HEK293 (cell line): Measurements from ENCODE around the gene ELOVL7.

ENCODE experiments used
- GFI1B ChIP-seq: fragments of 450-650 bp; formaldehyde crosslinking; IDR thresholded peaks from 2 replicates; pipeline ENCODE4 v1.5.1; 2016; ENCODE audit warnings: missing biosample characterization, missing genetic modification characterization
- REPIN1 ChIP-seq: fragments of 450-650 bp; formaldehyde crosslinking; IDR thresholded peaks from 2 replicates; pipeline ENCODE4 v1.5.1; 2017; ENCODE audit warnings: missing biosample characterization, missing genetic modification characterization, low read depth
- ZNF112 ChIP-seq: fragments of 450-650 bp; formaldehyde crosslinking; IDR thresholded peaks from 2 replicates; pipeline ENCODE4 v1.5.0; 2017; ENCODE audit warnings: missing biosample characterization, missing genetic modification characterization
- ZNF169 ChIP-seq: fragments of 450-650 bp; formaldehyde crosslinking; IDR thresholded peaks from 2 replicates; pipeline ENCODE4 v1.5.1; 2016; ENCODE audit warnings: missing biosample characterization, missing genetic modification characterization
- ZNF274 ChIP-seq, 2 experiments: fragments of 200-500 bp in 1 of 2; fragments of 450-650 bp in 1 of 2; sonication (Bioruptor generic) in 1 of 2; formaldehyde crosslinking in 1 of 2; IDR thresholded peaks; 2 replicates each; pipeline versions ENCODE4 v1.5.1 to v1.6.1; 2014 to 2016; ENCODE audit warnings: borderline replicate concordance in 1 of 2, inconsistent platforms in 1 of 2, low read length in 1 of 2, missing biosample characterization in 1 of 2, missing genetic modification characterization in 1 of 2
- ZNF350 ChIP-seq: fragments of 450-650 bp; formaldehyde crosslinking; IDR thresholded peaks from 2 replicates; pipeline ENCODE4 v1.5.0; 2017; ENCODE audit warnings: missing biosample characterization, mild to moderate bottlenecking, missing genetic modification characterization
- ZNF530 ChIP-seq: fragments of 450-650 bp; formaldehyde crosslinking; IDR thresholded peaks from 2 replicates; pipeline ENCODE4 v1.5.1; 2016; ENCODE audit warnings: low read depth, missing biosample characterization, missing genetic modification characterization
- ZNF558 ChIP-seq: fragments of 450-650 bp; formaldehyde crosslinking; IDR thresholded peaks from 2 replicates; pipeline ENCODE4 v1.5.1; 2016; ENCODE audit warnings: missing biosample characterization, missing genetic modification characterization
- ZNF670 ChIP-seq: fragments of 450-650 bp; formaldehyde crosslinking; IDR thresholded peaks from 2 replicates; pipeline ENCODE4 v1.5.1; 2016; ENCODE audit warnings: missing biosample characterization, missing genetic modification characterization, low read depth
- ZNF785 ChIP-seq: fragments of 450-650 bp; formaldehyde crosslinking; IDR thresholded peaks from 2 replicates; pipeline ENCODE4 v1.5.1; 2016; ENCODE audit warnings: missing biosample characterization, missing genetic modification characterization
- TF ChIP-seq, protein P1 (sequence below): fragments of 450-650 bp; formaldehyde crosslinking; IDR thresholded peaks from 2 replicates; pipeline ENCODE4 v1.5.1; 2016; ENCODE audit warnings: missing biosample characterization, missing genetic modification characterization
- TF ChIP-seq, protein P2 (sequence below): fragments of 450-650 bp; formaldehyde crosslinking; IDR thresholded peaks from 2 replicates; pipeline ENCODE4 v1.5.1; 2017; ENCODE audit warnings: missing biosample characterization, missing genetic modification characterization
- TF ChIP-seq, protein P3 (sequence below): fragments of 450-650 bp; formaldehyde crosslinking; IDR thresholded peaks from 2 replicates; pipeline ENCODE4 v1.5.1; 2016; ENCODE audit warnings: missing biosample characterization, missing genetic modification characterization, borderline replicate concordance
- TF ChIP-seq, protein P4 (sequence below): fragments of 450-650 bp; formaldehyde crosslinking; IDR thresholded peaks from 2 replicates; pipeline ENCODE4 v1.5.1; 2016; ENCODE audit warnings: missing biosample characterization, missing genetic modification characterization

DNA sequence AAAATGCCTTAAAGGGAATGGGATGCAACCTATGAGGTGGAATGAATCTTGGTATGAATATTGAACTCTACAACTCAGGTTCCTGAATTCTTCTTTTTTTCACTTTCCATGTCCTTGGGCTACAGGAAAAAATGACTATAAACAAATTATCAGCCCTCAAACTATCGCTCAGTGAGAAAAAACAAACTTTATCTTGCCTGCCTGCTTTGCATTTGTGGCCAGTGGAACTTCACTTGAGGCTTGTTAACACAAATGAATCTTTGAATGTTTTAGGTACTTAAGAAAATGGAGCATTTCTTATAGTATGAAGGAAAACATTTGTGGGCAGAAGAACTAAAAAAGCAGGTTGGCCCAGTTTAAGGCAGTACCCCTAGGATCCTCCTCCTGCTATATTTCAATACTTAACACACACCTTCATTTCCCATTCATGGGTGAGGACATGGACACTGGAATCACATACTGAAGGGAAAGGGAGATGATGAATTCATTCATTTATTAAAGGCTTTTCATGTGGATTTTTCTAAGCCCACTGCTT lies 34.1 kb downstream of the ELOVL7 start:
- TF ChIP-seq, protein P1, sequence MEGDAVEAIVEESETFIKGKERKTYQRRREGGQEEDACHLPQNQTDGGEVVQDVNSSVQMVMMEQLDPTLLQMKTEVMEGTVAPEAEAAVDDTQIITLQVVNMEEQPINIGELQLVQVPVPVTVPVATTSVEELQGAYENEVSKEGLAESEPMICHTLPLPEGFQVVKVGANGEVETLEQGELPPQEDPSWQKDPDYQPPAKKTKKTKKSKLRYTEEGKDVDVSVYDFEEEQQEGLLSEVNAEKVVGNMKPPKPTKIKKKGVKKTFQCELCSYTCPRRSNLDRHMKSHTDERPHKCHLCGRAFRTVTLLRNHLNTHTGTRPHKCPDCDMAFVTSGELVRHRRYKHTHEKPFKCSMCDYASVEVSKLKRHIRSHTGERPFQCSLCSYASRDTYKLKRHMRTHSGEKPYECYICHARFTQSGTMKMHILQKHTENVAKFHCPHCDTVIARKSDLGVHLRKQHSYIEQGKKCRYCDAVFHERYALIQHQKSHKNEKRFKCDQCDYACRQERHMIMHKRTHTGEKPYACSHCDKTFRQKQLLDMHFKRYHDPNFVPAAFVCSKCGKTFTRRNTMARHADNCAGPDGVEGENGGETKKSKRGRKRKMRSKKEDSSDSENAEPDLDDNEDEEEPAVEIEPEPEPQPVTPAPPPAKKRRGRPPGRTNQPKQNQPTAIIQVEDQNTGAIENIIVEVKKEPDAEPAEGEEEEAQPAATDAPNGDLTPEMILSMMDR (tag by site-specific recombination) = no peak
- no peak for TF ChIP-seq ZNF350 (tag by site-specific recombination)
- TF ChIP-seq ZNF169 (tag by site-specific recombination) = no peak
- no peak for TF ChIP-seq ZNF530 (tag by site-specific recombination)
- no peak for TF ChIP-seq ZNF785
- no peak for TF ChIP-seq ZNF558 (tag by site-specific recombination)
- no peak for TF ChIP-seq GFI1B (tag by site-specific recombination)
- TF ChIP-seq ZNF112 (tag by site-specific recombination) = no peak
- TF ChIP-seq, protein P2, sequence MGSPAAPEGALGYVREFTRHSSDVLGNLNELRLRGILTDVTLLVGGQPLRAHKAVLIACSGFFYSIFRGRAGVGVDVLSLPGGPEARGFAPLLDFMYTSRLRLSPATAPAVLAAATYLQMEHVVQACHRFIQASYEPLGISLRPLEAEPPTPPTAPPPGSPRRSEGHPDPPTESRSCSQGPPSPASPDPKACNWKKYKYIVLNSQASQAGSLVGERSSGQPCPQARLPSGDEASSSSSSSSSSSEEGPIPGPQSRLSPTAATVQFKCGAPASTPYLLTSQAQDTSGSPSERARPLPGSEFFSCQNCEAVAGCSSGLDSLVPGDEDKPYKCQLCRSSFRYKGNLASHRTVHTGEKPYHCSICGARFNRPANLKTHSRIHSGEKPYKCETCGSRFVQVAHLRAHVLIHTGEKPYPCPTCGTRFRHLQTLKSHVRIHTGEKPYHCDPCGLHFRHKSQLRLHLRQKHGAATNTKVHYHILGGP (tag by site-specific recombination) = no peak
- TF ChIP-seq, protein P3, sequence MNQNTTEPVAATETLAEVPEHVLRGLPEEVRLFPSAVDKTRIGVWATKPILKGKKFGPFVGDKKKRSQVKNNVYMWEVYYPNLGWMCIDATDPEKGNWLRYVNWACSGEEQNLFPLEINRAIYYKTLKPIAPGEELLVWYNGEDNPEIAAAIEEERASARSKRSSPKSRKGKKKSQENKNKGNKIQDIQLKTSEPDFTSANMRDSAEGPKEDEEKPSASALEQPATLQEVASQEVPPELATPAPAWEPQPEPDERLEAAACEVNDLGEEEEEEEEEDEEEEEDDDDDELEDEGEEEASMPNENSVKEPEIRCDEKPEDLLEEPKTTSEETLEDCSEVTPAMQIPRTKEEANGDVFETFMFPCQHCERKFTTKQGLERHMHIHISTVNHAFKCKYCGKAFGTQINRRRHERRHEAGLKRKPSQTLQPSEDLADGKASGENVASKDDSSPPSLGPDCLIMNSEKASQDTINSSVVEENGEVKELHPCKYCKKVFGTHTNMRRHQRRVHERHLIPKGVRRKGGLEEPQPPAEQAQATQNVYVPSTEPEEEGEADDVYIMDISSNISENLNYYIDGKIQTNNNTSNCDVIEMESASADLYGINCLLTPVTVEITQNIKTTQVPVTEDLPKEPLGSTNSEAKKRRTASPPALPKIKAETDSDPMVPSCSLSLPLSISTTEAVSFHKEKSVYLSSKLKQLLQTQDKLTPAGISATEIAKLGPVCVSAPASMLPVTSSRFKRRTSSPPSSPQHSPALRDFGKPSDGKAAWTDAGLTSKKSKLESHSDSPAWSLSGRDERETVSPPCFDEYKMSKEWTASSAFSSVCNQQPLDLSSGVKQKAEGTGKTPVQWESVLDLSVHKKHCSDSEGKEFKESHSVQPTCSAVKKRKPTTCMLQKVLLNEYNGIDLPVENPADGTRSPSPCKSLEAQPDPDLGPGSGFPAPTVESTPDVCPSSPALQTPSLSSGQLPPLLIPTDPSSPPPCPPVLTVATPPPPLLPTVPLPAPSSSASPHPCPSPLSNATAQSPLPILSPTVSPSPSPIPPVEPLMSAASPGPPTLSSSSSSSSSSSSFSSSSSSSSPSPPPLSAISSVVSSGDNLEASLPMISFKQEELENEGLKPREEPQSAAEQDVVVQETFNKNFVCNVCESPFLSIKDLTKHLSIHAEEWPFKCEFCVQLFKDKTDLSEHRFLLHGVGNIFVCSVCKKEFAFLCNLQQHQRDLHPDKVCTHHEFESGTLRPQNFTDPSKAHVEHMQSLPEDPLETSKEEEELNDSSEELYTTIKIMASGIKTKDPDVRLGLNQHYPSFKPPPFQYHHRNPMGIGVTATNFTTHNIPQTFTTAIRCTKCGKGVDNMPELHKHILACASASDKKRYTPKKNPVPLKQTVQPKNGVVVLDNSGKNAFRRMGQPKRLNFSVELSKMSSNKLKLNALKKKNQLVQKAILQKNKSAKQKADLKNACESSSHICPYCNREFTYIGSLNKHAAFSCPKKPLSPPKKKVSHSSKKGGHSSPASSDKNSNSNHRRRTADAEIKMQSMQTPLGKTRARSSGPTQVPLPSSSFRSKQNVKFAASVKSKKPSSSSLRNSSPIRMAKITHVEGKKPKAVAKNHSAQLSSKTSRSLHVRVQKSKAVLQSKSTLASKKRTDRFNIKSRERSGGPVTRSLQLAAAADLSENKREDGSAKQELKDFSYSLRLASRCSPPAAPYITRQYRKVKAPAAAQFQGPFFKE = no peak
- TF ChIP-seq, protein P4, sequence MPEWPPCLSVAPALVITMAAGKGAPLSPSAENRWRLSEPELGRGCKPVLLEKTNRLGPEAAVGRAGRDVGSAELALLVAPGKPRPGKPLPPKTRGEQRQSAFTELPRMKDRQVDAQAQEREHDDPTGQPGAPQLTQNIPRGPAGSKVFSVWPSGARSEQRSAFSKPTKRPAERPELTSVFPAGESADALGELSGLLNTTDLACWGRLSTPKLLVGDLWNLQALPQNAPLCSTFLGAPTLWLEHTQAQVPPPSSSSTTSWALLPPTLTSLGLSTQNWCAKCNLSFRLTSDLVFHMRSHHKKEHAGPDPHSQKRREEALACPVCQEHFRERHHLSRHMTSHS (tag by site-specific recombination) = no peak
- TF ChIP-seq REPIN1 (tag by site-specific recombination) = no peak
- TF ChIP-seq ZNF670 (tag by site-specific recombination) = no peak
- no peak for TF ChIP-seq ZNF274 (IDR thresholded peaks at IDR 0.05; ENCODE audit: low read length)
- TF ChIP-seq ZNF274 (tag by site-specific recombination; IDR thresholded peaks at IDR 0.05; ENCODE audit: borderline replicate concordance) = no peak
